ENCODE results near the gene LNPEP. TPM values are rescaled to one million over a fixed set of nuclear protein-coding genes. Genes with fewer than 3 reads are reported as not detected.

LNPEP gene
- total RNA-seq, 5 donors from 2014 or later (not counting 1 experiment from before 2014, with no cell fraction given): 82.3 to 102 (median 86.3) TPM

GRCh38 chr5:96936431-96937320 is 796 bp downstream of the LNPEP start:
- Histone ChIP-seq H3K9me3 (no peaks in the 10 kb centered on the region), H3K36me3 (ENCODE audit: control insufficient read depth in 2 of 2, extremely low read depth in 1 of 2, insufficient read depth in 1 of 2, low read length in 1 of 2) (peaks cover 0 to 2% of the 10 kb centered on the region in 2 donors), H3K27me3 (replicated peaks in 1 of 2; ENCODE audit: control insufficient read depth in 2 of 2, extremely low read depth in 1 of 2, insufficient read depth in 2 of 2, low read length in 1 of 2) (no peaks in the 10 kb centered on the region), H3K4me3 (ENCODE audit: control insufficient read depth in 1 of 2, extremely low read depth in 1 of 2, low read length in 1 of 2) (peak overlapping the region; percentile 94 to 98), H3K27ac (ENCODE audit: low read length) (peak overlapping the region; percentile 94), H3K4me1 (ENCODE audit: control insufficient read depth in 1 of 2, extremely low read depth in 1 of 2, insufficient read depth in 2 of 2, low read length in 2 of 2) (peaks cover 21 to 62% of the 10 kb centered on the region in 2 experiments)
- peaks cover 71 to 72% (median 71%) of the 10 kb centered on the region in 3 donors for H3K4me1 Mint-ChIP-seq
- WGBS (ENCODE audit: insufficient coverage): under 1% methylated on average over 21 of the region's 27 CpGs
- ChIA-PET POLR2A (interaction anchor here (0.6 to 1.3 kb wide), 8 partner anchors 11 to 65 kb away, joined by 3 to 9 read pairs (median 3); no protein-coding TSS in a partner anchor), CTCF (interaction anchor here (0.6 to 3.0 kb wide), 12 partner anchors 9 to 184 kb away, joined by 3 to 17 read pairs (median 4); partner anchors contain the start of genes ERAP1 (in 1 of the 2) and ERAP2 (in 1 of the 2))
- H3K36me3 Mint-ChIP-seq: peaks cover 7% of the 10 kb centered on the region
- peak overlapping the region; percentile 94 to 97 for H3K27ac Mint-ChIP-seq
- H3K4me3 Mint-ChIP-seq: peak overlapping the region; percentile 89 to 94 (median 90)
- peak in 2 of 4 experiments; percentile 3 for ATAC-seq (replicated peaks in 1 of 4)
- DNase-seq: peak in 33 of 35 experiments; percentile 10 to 60 (median 38)
- H3K9me3 Mint-ChIP-seq: no peaks in the 10 kb centered on the region
- no peaks in the 10 kb centered on the region for H3K27me3 Mint-ChIP-seq

- Histone ChIP-seq H3K4me1 (ENCODE audit: control insufficient read depth in 1 of 2, extremely low read depth in 1 of 2, insufficient read depth in 2 of 2, low read length in 2 of 2) (peaks cover 36 to 58% of the 10 kb centered on the region in 2 experiments), H3K27me3 (replicated peaks in 1 of 2; ENCODE audit: control insufficient read depth in 2 of 2, extremely low read depth in 1 of 2, insufficient read depth in 2 of 2, low read length in 1 of 2) (no peaks in the 10 kb centered on the region), H3K27ac (ENCODE audit: low read length) (no peak overlapping the region), H3K9me3 (no peaks in the 10 kb centered on the region), H3K36me3 (ENCODE audit: control insufficient read depth in 2 of 2, extremely low read depth in 1 of 2, insufficient read depth in 1 of 2, low read length in 1 of 2) (peaks cover 0 to 8% of the 10 kb centered on the region in 2 donors), H3K4me3 (ENCODE audit: control insufficient read depth in 1 of 2, extremely low read depth in 1 of 2, low read length in 1 of 2) (no peak overlapping the region)
- Mint-ChIP-seq H3K27me3 (no peaks in the 10 kb centered on the region), H3K9me3 (no peaks in the 10 kb centered on the region), H3K27ac (peak overlapping the region; percentile 75 to 79), H3K36me3 (peaks cover 21% of the 10 kb centered on the region), H3K4me1 (peaks cover 76 to 83% (median 79%) of the 10 kb centered on the region in 3 donors), H3K4me3 (peak overlapping the region in 2 of 3 donors; percentile 36 to 70)
- ChIA-PET POLR2A (interaction anchor here (0.5 to 0.8 kb wide), 3 partner anchors 23 to 1959 kb away, joined by 3 read pairs; no protein-coding TSS in a partner anchor), CTCF (interaction anchor here in 1 of 2 donors (1.5 to 1.7 kb wide), 2 partner anchors 22 to 72 kb away, joined by 4 to 8 read pairs; no protein-coding TSS in a partner anchor)
- ATAC-seq (replicated peaks in 1 of 4) (no peak), DNase-seq (no peak)
- WGBS (ENCODE audit: insufficient coverage): no CpG with 5 or more reads among the region's 3 CpGs
These were observed 4.7 kb downstream of the LNPEP start for GRCh38 chr5:96940586-96940985.

- H3K36me3 ChIP-seq (ENCODE audit: control insufficient read depth in 2 of 2, extremely low read depth in 1 of 2, insufficient read depth in 1 of 2, low read length in 1 of 2): peaks cover 0 to 8% of the 10 kb centered on the region in 2 donors
- no peaks in the 10 kb centered on the region for H3K27me3 ChIP-seq (replicated peaks in 1 of 2; ENCODE audit: control insufficient read depth in 2 of 2, extremely low read depth in 1 of 2, insufficient read depth in 2 of 2, low read length in 1 of 2)
- 50% methylated on average over 2 of the region's 4 CpGs for WGBS (ENCODE audit: insufficient coverage)
- ChIA-PET POLR2A (interaction anchor here (0.5 to 0.9 kb wide), 2 partner anchors 24 to 49 kb away, joined by 3 to 5 read pairs; no protein-coding TSS in a partner anchor), CTCF (interaction anchor here in 1 of 2 donors (1.5 to 1.7 kb wide), 2 partner anchors 22 to 72 kb away, joined by 4 to 8 read pairs; no protein-coding TSS in a partner anchor)
- H3K9me3 Mint-ChIP-seq: no peaks in the 10 kb centered on the region
- no peak for ATAC-seq (replicated peaks in 1 of 4)
- no peaks in the 10 kb centered on the region for H3K27me3 Mint-ChIP-seq
- H3K36me3 Mint-ChIP-seq: peaks cover 21% of the 10 kb centered on the region
- peaks cover 37 to 60% of the 10 kb centered on the region in 2 experiments for H3K4me1 ChIP-seq (ENCODE audit: control insufficient read depth in 1 of 2, extremely low read depth in 1 of 2, insufficient read depth in 2 of 2, low read length in 2 of 2)
- H3K27ac ChIP-seq (ENCODE audit: low read length): no peak overlapping the region
- H3K27ac Mint-ChIP-seq: peak overlapping the region; percentile 53 to 73
- H3K4me3 Mint-ChIP-seq: peak overlapping the region in 1 of 3 donors; percentile 70
- no peak for DNase-seq
- no peaks in the 10 kb centered on the region for H3K9me3 ChIP-seq
- no peak overlapping the region for H3K4me3 ChIP-seq (ENCODE audit: control insufficient read depth in 1 of 2, extremely low read depth in 1 of 2, low read length in 1 of 2)
- peaks cover 81 to 88% (median 84%) of the 10 kb centered on the region in 3 donors for H3K4me1 Mint-ChIP-seq
These were observed 5.3 kb downstream of the LNPEP start for GRCh38 chr5:96941140-96941539.

GRCh38 chr5:96942078-96942477 is 6.2 kb downstream of the LNPEP start:
- Histone ChIP-seq H3K27me3 (replicated peaks in 1 of 2; ENCODE audit: control insufficient read depth in 2 of 2, extremely low read depth in 1 of 2, insufficient read depth in 2 of 2, low read length in 1 of 2) (no peaks in the 10 kb centered on the region), H3K27ac (ENCODE audit: low read length) (no peak overlapping the region), H3K4me1 (ENCODE audit: control insufficient read depth in 1 of 2, extremely low read depth in 1 of 2, insufficient read depth in 2 of 2, low read length in 2 of 2) (peaks cover 37 to 63% of the 10 kb centered on the region in 2 experiments), H3K4me3 (ENCODE audit: control insufficient read depth in 1 of 2, extremely low read depth in 1 of 2, low read length in 1 of 2) (no peak overlapping the region), H3K36me3 (ENCODE audit: control insufficient read depth in 2 of 2, extremely low read depth in 1 of 2, insufficient read depth in 1 of 2, low read length in 1 of 2) (peaks cover 0 to 8% of the 10 kb centered on the region in 2 donors), H3K9me3 (no peaks in the 10 kb centered on the region)
- ChIA-PET CTCF (interaction anchor here (0.6 to 1.7 kb wide), 5 partner anchors 15 to 138 kb away, joined by 3 to 10 read pairs (median 4); no protein-coding TSS in a partner anchor), POLR2A (interaction anchor here (0.6 to 0.9 kb wide), 2 partner anchors 19 to 48 kb away, joined by 3 to 5 read pairs; no protein-coding TSS in a partner anchor)
- Mint-ChIP-seq H3K27ac (peak overlapping the region; percentile 8 to 70), H3K9me3 (no peaks in the 10 kb centered on the region), H3K27me3 (no peaks in the 10 kb centered on the region), H3K36me3 (peaks cover 21% of the 10 kb centered on the region), H3K4me3 (peak overlapping the region in 2 of 3 donors; percentile 2 to 31), H3K4me1 (peaks cover 87 to 94% (median 93%) of the 10 kb centered on the region in 3 donors)
- 79% methylated on average over 6 of the region's 9 CpGs for WGBS (ENCODE audit: insufficient coverage)
- DNase-seq (peak in 4 of 35 experiments; percentile 23 to 31 (median 25)), ATAC-seq (replicated peaks in 1 of 4) (peak in 3 of 4 experiments; percentile 38 to 67 (median 52))

- no peaks in the 10 kb centered on the region for H3K9me3 Mint-ChIP-seq
- Histone ChIP-seq H3K4me1 (ENCODE audit: control insufficient read depth in 1 of 2, extremely low read depth in 1 of 2, insufficient read depth in 2 of 2, low read length in 2 of 2) (peaks cover 37 to 59% of the 10 kb centered on the region in 2 experiments), H3K36me3 (ENCODE audit: control insufficient read depth in 2 of 2, extremely low read depth in 1 of 2, insufficient read depth in 1 of 2, low read length in 1 of 2) (peaks cover 0 to 8% of the 10 kb centered on the region in 2 donors), H3K27ac (ENCODE audit: low read length) (no peak overlapping the region), H3K9me3 (no peaks in the 10 kb centered on the region), H3K4me3 (ENCODE audit: control insufficient read depth in 1 of 2, extremely low read depth in 1 of 2, low read length in 1 of 2) (no peak overlapping the region), H3K27me3 (replicated peaks in 1 of 2; ENCODE audit: control insufficient read depth in 2 of 2, extremely low read depth in 1 of 2, insufficient read depth in 2 of 2, low read length in 1 of 2) (no peaks in the 10 kb centered on the region)
- 100% methylated on average over 1 of the region's 1 CpG for WGBS (ENCODE audit: insufficient coverage)
- H3K36me3 Mint-ChIP-seq: peaks cover 19% of the 10 kb centered on the region
- no peak overlapping the region for H3K27ac Mint-ChIP-seq
- ChIA-PET CTCF (interaction anchor here (0.6 kb wide), 2 partner anchors 12 to 176 kb away, joined by 4 to 8 read pairs; no protein-coding TSS in a partner anchor), POLR2A (interaction anchor here (0.6 kb wide), 3 partner anchors 16 to 227 kb away, joined by 3 to 4 read pairs (median 3); no protein-coding TSS in a partner anchor)
- DNase-seq (no peak), ATAC-seq (replicated peaks in 1 of 4) (no peak)
- H3K27me3 Mint-ChIP-seq: no peaks in the 10 kb centered on the region
- peaks cover 87 to 93% (median 91%) of the 10 kb centered on the region in 3 donors for H3K4me1 Mint-ChIP-seq
- peak overlapping the region in 1 of 3 donors; percentile 47 for H3K4me3 Mint-ChIP-seq
These were observed 7.0 kb downstream of the LNPEP start for GRCh38 chr5:96942911-96943310.

Measured in T-cell (primary cell).